Activated T-cell treated with anti-CD3 and anti-CD28 coated beads for 24 hours (primary cell): ENCODE data around the gene CACHD1.

Experiments
- DNase-seq: peaks from one replicate; pipeline ENCODE4 v3.0.0-alpha.2; 2020; ENCODE audit warnings: low read depth

The CACHD1 gene

DNA sequence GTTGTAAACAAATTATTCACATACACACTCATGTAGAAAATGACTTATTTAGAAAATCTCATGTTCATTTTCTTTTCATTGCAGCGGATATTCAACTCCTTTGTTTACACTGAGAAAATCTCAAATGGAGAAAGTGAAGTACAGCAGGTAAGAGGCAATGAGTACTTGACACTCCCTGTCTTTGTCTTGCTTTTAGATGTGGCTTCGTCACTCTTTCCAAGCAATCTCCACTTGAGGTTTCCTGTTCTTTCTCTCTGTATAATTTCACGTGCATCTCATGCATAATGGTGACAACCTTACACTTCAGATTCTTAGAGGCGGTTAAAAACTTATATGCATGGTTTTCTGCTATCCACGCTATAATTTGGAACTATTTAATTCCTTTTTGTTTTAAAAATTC is 80.6 kb downstream of the CACHD1 start:
- no peak for DNase-seq

DNA sequence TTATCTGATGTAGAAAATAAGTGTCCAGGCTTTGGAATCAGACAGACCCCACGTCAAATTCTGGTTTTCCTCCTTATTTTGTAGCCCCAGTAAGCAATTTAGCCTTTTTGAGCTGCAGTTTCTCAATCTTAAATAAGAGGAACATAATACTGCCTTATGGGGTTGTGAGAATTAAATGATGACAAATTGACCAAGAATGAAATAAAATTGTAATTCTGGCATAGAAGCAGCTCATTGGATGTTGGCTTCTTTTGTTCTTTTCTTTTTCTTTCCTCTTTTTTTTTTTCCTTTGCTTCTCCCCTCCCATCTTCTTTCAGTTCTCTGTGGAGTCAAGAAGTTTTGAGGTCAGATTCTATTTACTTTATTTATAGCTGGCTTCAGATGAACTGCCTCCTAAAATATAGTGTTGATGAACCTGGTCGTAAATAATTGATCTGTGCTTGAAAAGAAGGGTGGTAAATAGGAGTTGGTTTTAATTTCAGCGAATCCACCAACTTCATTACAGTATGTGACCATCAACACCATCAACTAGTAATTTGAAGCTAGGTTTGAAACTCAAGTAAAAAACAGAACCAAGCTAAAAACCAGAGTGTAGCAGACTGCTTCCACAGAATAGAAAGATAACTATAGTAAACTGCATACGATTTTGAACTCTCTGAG is 81.1 kb downstream of the CACHD1 start:
- no peak for DNase-seq

DNA sequence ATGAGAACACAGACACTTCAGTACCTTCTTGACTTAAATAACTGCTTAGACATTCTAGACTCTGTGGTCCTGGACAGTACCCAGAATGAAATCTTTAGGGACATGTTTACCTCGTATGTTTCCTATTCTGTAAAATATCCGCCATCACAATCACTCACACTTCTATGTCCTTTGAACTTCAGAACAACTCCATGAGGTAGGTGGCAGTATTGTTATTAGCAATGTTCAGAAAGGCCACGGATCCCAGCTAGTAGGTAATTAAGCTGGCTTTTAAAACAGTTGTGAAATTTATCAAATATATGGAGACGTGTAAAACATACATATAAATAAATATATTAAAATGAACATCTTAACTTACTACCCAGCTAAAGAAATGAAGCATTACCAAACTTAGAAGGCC is 83.4 kb downstream of the CACHD1 start:
- no peak for DNase-seq

DNA sequence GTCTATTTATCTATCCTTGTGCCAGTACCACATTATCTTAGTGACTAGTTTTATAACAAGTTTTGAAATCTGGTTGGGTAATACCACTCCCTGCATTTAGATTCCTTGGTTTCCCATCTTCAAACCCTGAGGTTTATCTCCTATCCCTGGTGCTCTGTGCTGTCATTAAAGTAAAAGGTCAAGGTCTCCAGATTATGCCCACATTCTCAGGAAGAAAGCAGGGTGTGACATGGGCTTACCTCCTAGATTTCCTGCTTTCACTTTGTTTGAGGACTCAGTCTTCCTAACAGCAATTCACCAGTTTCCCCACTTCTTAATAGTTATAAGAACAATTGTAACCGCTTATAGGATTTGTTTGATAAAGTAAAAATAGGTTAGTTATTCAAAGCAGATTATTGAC is 86.0 kb downstream of the CACHD1 start:
- no peak for DNase-seq

DNA sequence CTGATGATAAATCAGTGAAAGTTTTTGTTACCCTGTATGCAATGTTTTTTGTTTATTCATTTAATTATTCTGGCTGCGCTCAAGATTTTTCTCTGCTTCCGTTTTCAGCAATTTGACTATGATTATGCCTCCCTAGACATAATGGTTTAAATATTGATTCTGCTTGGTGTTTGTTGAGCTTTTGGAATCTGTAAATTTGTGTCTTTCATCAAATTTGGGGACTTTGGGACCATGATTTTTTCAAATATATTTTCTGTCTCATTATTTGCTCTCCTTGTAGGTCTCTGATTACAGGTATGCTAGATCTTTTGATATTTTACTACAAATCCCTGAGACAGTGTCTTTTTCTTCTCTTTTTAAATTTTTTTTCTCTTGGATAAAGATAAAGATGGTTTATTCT is 92.1 kb downstream of the CACHD1 start:
- no peak for DNase-seq

DNA sequence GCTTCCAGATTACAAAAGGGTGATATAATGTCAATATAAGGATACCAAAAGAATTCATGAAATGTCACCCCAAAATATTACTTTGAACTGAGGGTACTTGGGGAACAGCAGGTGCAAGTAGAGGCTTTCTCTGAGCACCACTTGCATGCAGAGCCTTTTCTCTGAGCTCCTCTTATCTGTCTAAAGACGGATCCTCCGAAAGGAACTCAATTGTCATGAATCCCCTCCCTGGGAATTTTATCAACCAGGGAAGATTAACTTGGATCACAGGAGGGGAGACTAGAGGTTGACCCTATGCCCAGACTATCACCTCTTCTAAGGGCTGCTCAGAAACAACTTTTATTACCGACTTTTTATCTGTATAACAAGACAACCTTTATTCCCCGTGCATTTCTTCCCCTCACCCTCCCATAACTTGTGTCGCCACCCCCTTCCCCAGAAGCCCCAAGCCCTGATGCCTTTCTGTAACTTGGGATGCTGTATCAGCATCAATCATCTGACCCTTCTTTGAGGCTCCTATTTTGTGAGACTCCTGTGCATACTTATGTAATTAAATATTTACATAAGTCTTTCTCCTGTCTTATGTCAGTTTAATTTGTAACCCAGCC is 94.1 kb downstream of the CACHD1 start:
- DNase-seq, result no peak

DNA sequence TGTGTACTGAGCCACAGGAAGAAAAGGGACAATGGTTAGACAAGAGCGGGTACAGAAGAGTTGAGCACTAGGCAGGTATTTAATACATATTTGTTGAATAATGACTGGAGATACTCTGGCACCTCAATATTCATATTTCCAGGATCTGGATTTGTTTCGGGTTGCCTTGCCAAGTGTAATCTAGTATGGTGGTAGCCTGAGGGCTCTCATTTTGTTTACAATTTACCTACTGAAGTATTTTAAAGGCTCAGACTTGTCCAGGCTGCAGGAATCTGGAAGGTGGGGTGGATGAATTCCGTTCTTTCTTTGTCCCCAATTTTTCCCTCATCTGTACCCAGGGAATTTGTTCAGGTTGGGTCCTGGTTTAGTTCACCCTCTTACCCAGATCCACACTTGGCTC is 95.0 kb downstream of the CACHD1 start:
- DNase-seq, result no peak

DNA sequence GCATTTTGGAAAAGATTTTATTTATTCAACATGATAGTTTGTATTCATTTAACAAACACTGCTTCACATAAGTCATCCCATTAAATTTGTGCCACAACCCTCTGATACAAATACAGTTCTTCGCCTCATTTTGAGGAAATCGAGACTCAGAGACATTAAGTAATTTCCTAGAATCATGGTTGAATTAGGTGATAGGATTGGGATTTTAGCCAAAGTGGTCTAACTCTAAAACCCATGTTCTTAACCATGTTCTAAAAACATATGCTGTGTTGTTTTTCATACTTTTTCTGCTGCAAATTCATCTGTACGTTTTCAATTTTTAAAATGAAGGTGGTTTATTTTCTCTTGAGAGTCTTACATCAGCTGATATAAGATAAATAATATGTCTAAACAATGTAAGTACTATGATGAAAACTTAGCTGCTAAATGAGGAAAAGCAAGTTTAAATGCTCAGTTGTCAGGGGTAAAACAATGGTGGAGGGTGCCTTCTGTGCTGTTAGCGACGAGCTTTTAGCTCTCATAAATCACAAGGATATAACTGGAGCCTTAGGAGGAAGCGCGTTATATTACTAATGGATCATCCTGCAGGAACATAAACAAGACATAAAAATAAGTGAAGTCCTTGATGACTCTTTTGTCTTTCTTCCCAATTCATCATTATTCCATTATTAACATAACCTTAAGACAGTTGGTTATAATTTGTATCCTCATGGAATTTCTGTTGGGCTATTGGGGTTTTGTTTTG is 97.7 kb downstream of the CACHD1 start:
- no peak for DNase-seq

DNA sequence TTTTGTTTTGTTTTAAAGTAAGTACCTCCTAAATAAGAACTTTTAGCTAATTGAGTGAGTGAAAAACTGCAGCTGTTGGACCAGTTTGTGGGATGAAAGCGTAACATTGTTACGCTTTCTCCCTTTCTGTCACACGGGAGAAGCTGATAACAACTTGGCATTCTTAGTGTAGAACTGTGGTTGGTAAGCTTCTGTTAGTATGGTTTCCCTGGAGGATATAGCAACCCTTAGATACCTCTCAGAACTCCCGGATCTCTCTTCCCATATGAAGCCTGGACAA is 98.2 kb downstream of the CACHD1 start:
- no peak for DNase-seq

DNA sequence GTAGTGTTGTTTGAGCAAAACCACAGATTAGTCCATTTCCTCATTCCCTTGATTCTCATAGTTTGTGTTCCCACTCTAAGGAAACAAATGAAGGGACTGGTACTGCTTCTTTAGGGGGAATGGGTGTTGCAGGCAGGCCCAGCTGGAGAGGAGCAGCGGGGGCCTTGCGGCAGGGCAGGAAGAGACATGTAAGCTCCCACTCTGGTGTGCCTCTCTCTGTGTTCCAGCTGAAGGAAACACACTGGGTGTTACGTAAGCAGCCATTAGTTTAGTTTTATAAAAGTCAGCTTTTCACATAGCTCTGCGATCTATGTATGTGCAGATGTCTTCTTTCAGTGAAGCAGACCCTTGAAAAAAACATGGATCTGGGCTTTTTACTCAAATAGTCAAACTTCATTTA is 99.5 kb downstream of the CACHD1 start:
- DNase-seq, result no peak

DNA sequence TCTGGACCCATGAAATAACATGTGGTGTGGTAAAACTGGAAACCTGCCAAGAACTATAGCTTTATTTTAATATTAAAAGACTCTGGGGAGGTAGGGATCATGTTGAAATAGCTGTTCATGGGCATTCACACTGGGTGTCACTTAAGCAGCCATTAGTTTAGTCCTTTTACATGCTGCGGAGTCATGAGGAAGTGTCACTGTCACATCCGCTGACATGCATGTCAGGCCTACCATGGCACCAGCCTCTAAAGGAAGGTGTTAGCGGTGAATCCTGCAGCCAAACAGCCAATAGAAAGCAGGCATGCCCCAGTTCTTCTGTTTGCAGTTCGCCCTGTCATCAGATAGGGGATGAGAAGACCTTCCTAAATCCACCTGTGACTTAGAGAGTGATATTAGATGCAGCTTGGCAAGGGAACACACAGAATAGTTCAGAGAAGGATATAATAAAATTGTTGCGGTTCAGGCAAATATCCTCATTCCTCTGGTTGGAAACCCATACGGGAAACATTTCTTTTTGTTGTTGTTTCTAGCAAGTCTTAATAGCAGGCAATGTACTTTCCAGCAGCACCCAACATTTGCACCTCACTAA is 100.4 kb downstream of the CACHD1 start:
- no peak for DNase-seq

DNA sequence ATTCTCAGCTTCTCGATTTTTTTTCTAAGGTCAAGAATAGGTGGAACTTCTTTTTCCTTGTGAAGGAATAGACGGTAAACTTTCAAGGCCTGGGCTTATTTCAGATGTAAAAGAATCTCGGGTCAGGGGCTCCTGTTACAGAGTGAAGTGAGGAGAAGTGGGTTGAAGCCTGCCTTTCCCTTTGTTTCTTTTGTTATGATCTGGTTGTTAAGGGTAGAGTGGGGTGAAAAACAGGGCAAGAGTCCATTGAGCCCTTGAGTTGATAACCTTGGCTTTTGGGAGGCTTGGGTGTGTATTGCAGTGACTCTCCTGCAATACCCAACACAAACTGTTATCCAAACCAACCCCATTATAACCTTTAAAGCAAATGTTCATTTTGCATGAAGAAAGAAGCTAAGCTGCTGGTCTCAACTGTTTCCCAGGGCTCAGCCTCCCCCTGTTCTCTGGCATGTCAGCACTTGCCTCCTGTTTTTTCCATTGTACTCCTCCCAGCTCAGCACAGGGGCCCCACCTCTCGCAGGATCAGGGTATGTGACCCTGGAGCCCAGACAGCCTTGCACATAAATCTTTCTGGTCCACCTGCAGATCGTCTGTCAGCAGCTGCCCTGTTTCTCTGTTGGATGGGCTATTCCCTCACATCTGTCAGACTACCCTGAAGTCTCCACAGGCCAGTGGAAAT is 102.4 kb downstream of the CACHD1 start:
- DNase-seq, result no peak

DNA sequence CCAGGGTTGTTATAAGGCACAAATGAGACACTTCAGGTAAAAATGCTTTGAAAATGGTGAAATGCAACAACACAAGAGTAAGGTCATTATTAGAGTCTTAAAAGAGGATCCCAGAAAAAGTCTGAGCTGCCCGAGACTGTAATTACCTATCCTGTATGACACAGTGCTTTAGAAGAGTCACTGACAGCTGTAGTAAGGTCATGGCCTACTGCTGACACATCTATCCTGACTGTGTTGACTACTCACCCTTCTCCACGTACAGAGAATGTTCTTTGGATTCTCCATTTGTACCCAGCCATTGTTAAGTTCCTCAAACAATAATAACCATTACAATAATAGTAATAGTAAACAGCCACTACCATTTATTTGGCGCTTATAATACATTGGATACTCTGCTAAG is 104.4 kb downstream of the CACHD1 start:
- no peak for DNase-seq

DNA sequence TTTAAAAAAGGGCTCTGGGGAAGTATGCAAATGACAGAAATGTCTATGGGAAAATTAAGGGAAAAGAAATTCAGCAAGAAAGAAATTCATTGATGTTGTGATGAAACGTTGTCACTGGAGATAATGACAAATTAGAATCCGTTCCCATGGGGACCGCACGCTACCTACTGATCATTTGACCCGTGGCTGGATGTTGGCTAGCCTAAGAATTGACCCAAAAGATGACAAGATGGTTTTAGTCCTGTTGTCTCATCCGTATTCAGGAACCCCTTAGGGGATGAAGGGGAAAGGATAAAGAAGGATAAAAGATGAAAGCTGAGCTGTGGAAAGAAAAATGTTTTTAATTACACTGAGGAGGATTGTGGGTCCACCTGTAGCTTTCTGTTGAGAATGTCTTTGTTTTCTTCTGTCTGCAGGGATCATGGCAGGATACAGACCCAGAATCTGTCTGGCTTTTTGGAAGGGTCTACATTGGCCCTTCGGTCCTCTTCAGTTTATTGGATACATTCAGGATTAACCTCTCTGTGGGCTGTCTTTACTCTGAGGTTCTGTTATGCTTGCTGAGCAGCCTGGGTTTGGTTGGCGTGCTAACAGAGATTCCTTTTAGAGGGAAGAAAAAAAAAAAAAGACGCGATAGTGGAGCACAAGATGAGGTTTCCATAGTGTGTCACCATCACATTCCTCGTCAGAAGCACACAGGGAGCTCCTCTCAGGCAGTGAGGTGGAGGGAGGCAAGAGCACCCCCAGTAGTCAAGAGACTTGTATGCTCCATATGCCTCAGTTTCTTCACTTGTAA is 106.2 kb downstream of the CACHD1 start:
- DNase-seq, result no peak

DNA sequence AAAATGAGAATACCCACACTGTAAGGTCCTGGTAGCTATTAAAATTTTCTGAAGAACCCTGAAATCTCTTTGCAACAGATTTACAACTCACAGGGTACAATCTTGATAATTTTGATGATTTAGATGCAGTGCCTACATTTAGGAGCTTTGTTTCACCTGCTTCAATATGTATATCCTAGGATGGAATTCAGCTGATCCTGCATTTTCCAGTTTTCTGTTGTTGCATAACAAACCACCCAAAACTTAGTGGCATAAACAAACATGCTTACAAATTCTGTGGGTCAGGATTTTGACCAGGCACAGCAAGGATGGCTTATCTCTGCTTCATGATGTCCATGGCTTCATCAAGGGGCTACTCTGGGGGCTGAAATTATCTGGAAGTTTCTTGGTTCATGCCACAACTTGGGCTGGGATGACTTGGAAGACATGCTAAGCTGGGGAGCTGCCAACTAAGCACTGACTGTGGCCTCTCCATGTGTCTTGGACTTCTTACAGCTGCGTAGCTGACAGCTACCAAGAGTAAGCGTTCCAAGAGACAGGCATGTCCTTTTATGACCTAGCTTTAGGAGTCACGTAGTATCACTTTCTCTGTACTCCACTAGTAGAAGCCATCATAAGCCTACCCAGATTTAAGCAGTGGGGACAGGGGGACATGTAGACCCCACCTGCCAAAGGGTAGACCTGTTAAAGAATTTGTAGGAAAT is 108.5 kb downstream of the CACHD1 start:
- no peak for DNase-seq

DNA sequence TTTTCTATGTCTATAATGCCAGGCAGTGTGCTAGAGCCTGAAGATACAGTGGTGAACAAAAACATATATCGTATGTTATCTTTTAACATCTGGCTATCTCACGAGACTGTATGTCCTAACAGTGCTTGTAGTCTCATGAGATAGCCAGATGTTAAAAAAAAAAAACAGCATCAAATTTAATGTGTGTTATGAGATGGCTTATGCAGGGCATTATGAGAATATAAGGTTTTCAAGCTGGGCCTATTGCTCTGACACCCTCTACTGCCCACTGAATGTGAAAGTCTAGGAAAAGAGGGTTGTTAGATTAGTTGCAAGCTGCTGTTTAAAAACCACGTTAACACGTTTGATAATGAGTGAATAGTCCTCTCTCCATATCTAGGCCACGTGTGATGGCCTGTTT is 109.8 kb downstream of the CACHD1 start:
- no peak for DNase-seq

DNA sequence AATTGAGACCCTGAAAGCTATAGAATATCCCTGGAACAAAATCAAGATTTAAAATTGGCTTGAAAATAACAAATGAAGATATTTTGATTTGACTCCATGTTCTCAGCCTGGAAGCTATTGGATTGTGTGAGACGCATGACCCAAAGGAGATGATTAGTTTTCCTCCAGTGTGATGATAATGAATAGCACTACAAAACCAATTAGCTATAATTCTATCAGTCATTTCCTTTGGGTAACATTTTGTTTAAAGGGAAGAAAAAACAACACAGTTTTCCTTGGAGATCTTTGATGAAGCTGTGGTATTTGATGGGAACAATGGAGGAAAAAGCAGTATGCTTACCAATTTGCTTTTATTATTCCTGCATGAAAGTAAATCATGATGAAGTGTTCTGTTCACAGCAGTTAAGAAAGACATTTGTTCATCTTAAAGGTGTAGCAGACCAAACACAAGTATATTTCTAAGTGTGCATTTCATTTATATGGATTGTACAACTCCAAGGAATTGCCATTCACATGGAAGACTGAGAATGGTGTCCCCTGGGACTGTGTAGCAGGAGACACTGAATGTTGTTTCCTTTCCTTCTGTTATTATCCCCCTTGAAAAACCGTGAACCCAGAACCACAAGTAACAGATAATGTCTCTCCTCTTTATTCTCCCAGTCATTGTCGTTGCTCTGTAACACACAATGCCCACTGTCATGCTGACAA is 111.4 kb downstream of the CACHD1 start:
- no peak for DNase-seq

DNA sequence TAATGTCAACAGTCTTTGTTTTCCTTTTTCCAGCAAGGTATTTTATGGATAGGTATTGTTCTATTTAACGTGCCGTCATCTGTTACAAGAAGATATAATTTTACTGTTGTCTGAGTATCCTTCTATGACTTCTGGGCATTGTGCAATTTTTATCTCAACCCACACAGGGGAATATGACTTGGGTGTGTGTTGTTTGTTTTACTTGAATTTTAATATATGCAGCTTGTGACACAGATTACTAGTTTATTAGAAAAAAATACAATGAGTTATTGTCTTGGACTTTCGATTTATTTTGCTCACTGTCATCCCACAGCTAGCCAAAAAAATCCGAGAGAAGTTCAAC is 111.9 kb downstream of the CACHD1 start:
- DNase-seq, result no peak

DNA sequence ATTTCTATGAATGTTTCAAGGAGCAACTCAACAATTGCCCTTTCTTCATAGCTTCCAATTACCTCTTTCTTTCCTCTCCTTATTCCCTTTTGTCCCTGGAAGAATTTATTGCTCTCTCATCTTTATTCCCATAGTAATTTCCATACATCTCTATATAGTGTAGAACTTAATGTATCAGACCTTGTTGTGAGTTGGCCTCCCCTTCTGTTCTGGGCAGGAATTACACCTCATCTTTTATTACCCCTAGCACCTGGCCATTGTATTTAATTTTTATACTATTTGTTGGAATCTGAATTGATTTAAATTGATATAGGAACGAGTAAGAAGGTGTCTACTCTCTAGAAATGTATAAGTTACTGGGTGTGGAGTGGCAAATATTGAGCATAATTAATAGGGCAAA is 114.5 kb downstream of the CACHD1 start:
- no peak for DNase-seq

DNA sequence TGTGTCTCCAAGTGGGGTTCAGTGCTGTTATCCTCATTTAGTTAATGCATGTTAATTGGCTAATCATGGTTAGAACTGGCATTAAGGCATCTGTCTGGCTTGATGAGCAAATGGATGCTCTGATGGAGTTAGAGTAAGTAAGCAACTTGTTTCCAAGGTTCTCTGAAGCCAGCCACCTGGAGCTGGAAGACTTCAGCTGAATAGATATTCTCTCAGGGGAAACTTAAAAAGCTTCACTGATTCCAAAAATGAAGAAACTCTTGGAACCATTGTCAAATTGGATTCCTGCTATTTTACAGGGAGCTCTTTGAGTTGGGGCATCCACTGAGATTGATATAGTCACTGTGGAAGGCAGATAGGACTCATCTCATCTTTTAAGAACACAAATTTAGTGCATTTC is 118.9 kb downstream of the CACHD1 start:
- no peak for DNase-seq

DNA sequence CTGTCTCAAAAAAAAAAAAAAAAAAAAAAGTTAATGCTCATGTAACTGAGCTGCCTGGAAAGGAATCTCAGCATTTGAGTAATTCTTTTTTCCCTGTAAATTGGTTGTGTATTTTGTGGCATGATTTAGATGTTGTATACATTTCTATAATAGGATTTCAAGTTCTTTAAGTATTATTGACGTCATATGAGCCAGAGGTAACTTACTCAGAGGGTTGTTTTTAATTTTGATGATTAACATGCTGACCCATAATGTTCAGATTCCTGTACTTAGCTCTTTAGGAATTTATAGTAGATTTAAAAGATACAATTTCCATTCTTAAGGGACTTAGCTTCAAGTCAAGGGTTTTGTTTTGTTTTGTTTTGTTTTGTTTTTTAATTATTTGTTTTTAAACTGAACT is 120.4 kb downstream of the CACHD1 start:
- DNase-seq, result no peak
